Astrocyte (in vitro differentiated cells and primary cell): ENCODE results near the gene IGSF22. TPM values are rescaled to one million over a fixed set of nuclear protein-coding genes. Genes with fewer than 3 reads are reported as not detected.
A peak's percentile ranks its signal among the peaks of the same experiment; 100 is the strongest.

Source experiments
- DNase-seq: peaks from one replicate; pipeline ENCODE4 v3.0.0-alpha.2; 2010; ENCODE audit warnings: low read depth
- FAIRE-seq: peaks from 2 replicates; lab custom pipeline; 2011; peaks lifted over from hg19 to GRCh38; lab: Jason Lieb, UNC
- H2AFZ ChIP-seq: 2 replicates; pipeline ENCODE4 v1.6.0; 2012; ENCODE audit warnings: low read depth, low read length, inconsistent platforms
- H3K27ac ChIP-seq: 2 replicates; pipeline ENCODE4 v1.5.1; 2011; ENCODE audit warnings: low read depth, low read length, inconsistent platforms
- H3K27me3 ChIP-seq: 2 replicates; pipeline ENCODE4 v1.6.0; 2011; ENCODE audit warnings: low read length, inconsistent platforms; ENCODE audit not compliant: insufficient read depth
- H3K36me3 ChIP-seq: 2 replicates; pipeline ENCODE4 v1.5.1; 2011; ENCODE audit warnings: low read length, inconsistent platforms; ENCODE audit not compliant: insufficient read depth
- H3K4me1 ChIP-seq: 2 replicates; pipeline ENCODE4 v1.5.1; 2011; ENCODE audit warnings: low read length, inconsistent platforms; ENCODE audit not compliant: insufficient read depth
- H3K4me2 ChIP-seq: 2 replicates; pipeline ENCODE4 v1.6.0; 2012; ENCODE audit warnings: low read length, inconsistent platforms
- H3K4me3 ChIP-seq: 2 replicates; pipeline ENCODE4 v1.5.1; 2011; ENCODE audit warnings: low read depth, mild to moderate bottlenecking, low read length, inconsistent platforms; ENCODE audit not compliant: insufficient read depth
- H3K79me2 ChIP-seq: 2 replicates; pipeline ENCODE4 v1.6.0; 2012; ENCODE audit warnings: mild to moderate bottlenecking, low read length, inconsistent platforms; ENCODE audit not compliant: insufficient read depth
- H3K9ac ChIP-seq: 2 replicates; pipeline ENCODE4 v1.6.0; 2012; ENCODE audit warnings: mild to moderate bottlenecking, low read length, inconsistent platforms
- H3K9me3 ChIP-seq: 2 replicates; pipeline ENCODE4 v1.5.1; 2012; ENCODE audit warnings: low read depth, mild to moderate bottlenecking, low read length, inconsistent platforms; ENCODE audit not compliant: insufficient read depth
- H4K20me1 ChIP-seq: 2 replicates; pipeline ENCODE4 v1.6.0; 2012; ENCODE audit warnings: low read length, inconsistent platforms; ENCODE audit not compliant: insufficient read depth
- H3K27ac Mint-ChIP-seq: one replicate; pipeline ENCODE4 v1.8.0; 2021; ENCODE audit warnings: mild to moderate bottlenecking, mixed read lengths; ENCODE audit not compliant: unreplicated experiment
- H3K27me3 Mint-ChIP-seq: one replicate; pipeline ENCODE4 v1.8.0; 2021; ENCODE audit warnings: low read depth, mixed read lengths; ENCODE audit not compliant: unreplicated experiment
- H3K36me3 Mint-ChIP-seq: one replicate; pipeline ENCODE4 v1.8.0; 2021; ENCODE audit warnings: low read depth, mixed read lengths; ENCODE audit not compliant: unreplicated experiment
- H3K4me1 Mint-ChIP-seq: one replicate; pipeline ENCODE4 v1.8.0; 2021; ENCODE audit warnings: low read depth, mixed read lengths; ENCODE audit not compliant: unreplicated experiment
- H3K4me3 Mint-ChIP-seq: one replicate; pipeline ENCODE4 v1.8.0; 2021; ENCODE audit warnings: mild to moderate bottlenecking, moderate library complexity, mixed read lengths; ENCODE audit not compliant: unreplicated experiment
- H3K9me3 Mint-ChIP-seq: one replicate; pipeline ENCODE4 v1.8.0; 2021; ENCODE audit warnings: mild to moderate bottlenecking, mixed read lengths; ENCODE audit not compliant: unreplicated experiment
- CTCF ChIP-seq: IDR thresholded peaks from 2 replicates; pipeline ENCODE4 v1.5.1; 2011; ENCODE audit warnings: low read depth, mild to moderate bottlenecking, inconsistent platforms, low read length, moderate library complexity; ENCODE audit not compliant: insufficient read depth
- EZH2 ChIP-seq: IDR thresholded peaks from 2 replicates; pipeline ENCODE4 v1.6.1; 2012; ENCODE audit warnings: mild to moderate bottlenecking, low read length, inconsistent platforms; ENCODE audit not compliant: insufficient read depth
- total RNA-seq: library from RNA; stranded (reverse); gene quantifications from 2 replicates; pipeline ENCODE4 v1.2.1, GENCODE V29; 2021

Gene IGSF22
- total RNA-seq, 1 donor from 2014 or later = 0.05 TPM

DNA sequence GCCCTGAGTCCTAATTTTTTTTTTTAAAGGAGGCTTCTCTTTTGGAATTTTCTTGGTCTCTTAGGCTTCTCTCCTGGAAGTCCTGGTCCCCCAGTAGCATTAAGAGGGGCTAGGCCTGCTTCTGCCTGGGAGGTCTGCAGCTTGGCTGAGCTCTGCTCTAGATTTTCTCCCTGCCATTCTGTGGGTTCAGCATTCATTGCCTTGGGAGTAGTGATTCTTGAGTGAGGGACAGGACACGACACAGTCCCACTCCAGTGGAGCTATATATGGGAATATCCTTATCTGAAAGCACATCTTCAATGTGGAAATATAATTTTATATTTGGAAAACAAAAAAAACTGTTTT is 3.7 kb downstream of the IGSF22 start:
- H2AFZ ChIP-seq = no peak overlapping the region
- no peaks in the 10 kb centered on the region for H3K36me3 Mint-ChIP-seq
- H3K27me3 Mint-ChIP-seq = peaks cover 29% of the 10 kb centered on the region
- DNase-seq (no peak), FAIRE-seq (no peak)
- peaks cover 2% of the 10 kb centered on the region for H3K4me1 Mint-ChIP-seq
- H3K36me3 ChIP-seq = no peaks in the 10 kb centered on the region
- H4K20me1 ChIP-seq = no peaks in the 10 kb centered on the region
- no peak overlapping the region for H3K4me3 ChIP-seq
- H3K9me3 ChIP-seq = no peaks in the 10 kb centered on the region
- H3K27ac ChIP-seq = no peak overlapping the region
- H3K4me3 Mint-ChIP-seq = peak overlapping the region; percentile 45
- TF ChIP-seq CTCF (no peak), EZH2 (no peak)
- H3K27me3 ChIP-seq = no peaks in the 10 kb centered on the region
- no peaks in the 10 kb centered on the region for H3K4me1 ChIP-seq
- H3K9ac ChIP-seq = no peak overlapping the region
- no peak overlapping the region for H3K27ac Mint-ChIP-seq
- H3K9me3 Mint-ChIP-seq = no peaks in the 10 kb centered on the region
- H3K4me2 ChIP-seq = peak overlapping the region; percentile 100
- no peaks in the 10 kb centered on the region for H3K79me2 ChIP-seq

- Histone ChIP-seq H3K4me2 (peak overlapping the region; percentile 100), H3K36me3 (no peaks in the 10 kb centered on the region), H3K27me3 (no peaks in the 10 kb centered on the region), H3K9ac (peak overlapping the region; percentile 82), H3K9me3 (no peaks in the 10 kb centered on the region), H3K27ac (no peak overlapping the region), H3K4me3 (peak overlapping the region; percentile 77), H3K79me2 (no peaks in the 10 kb centered on the region), H3K4me1 (no peaks in the 10 kb centered on the region), H2AFZ (peak overlapping the region; percentile 97), H4K20me1 (no peaks in the 10 kb centered on the region)
- peak overlapping the region; percentile 87 for H3K4me3 Mint-ChIP-seq
- peak; percentile 25 for DNase-seq
- H3K27ac Mint-ChIP-seq = no peak overlapping the region
- H3K4me1 Mint-ChIP-seq = peaks cover 2% of the 10 kb centered on the region
- peaks cover 2% of the 10 kb centered on the region for H3K9me3 Mint-ChIP-seq
- TF ChIP-seq CTCF (peak; percentile 63), EZH2 (no peak)
- peak; percentile 17 for FAIRE-seq
- peaks cover 34% of the 10 kb centered on the region for H3K27me3 Mint-ChIP-seq
- no peaks in the 10 kb centered on the region for H3K36me3 Mint-ChIP-seq
These were observed 4.3 kb downstream of the IGSF22 start for GRCh38 chr11:18721561-18722292.
